ENCODE measurements around the gene MEGF11. TPM values are rescaled to one million over a fixed set of nuclear protein-coding genes. Genes with fewer than 3 reads are reported as not detected.

The MEGF11 gene
- total RNA-seq, 2 donors from 2014 or later, result not detected

DNA sequence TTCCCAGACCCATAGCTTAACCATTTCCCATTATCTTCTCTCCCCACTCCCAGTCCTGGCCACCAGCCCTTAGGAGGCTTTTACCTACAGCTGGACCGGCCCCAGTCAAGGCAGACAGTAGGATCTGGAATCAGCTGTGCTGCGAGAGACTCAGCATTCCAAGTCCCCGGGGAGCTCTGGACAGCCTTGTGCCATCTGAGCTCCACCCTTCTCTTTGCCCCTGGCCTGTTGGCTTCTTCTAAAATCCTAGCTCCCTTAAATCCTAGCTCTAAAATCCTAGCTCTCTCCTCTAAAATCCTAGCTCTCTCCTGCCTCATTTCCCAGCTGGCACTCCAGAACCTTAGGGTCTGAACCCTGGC lies 21.3 kb downstream of the MEGF11 start:
- DNase-seq, result no peak
- intact Hi-C loops (cut with DNase I), result no loop called here
- no peaks in the 10 kb centered on the region for H3K36me3 ChIP-seq (replicated peaks in 1 of 2; ENCODE audit: insufficient read depth in 1 of 2, low read depth in 2 of 2)
- H3K4me3 ChIP-seq, result no peak overlapping the region
- no peaks in the 10 kb centered on the region for H3K4me1 ChIP-seq
- no peaks in the 10 kb centered on the region for H3K9me3 ChIP-seq
- 52 to 76% methylated on average over 3 of the region's 3 CpGs for WGBS, 2 donors
- no peaks in the 10 kb centered on the region for H3K27me3 ChIP-seq
- no peak overlapping the region for H3K27ac ChIP-seq
- ATAC-seq, result no peak
- TF ChIP-seq POLR2A (IDR thresholded peaks at IDR 0.05), result no peak

DNA sequence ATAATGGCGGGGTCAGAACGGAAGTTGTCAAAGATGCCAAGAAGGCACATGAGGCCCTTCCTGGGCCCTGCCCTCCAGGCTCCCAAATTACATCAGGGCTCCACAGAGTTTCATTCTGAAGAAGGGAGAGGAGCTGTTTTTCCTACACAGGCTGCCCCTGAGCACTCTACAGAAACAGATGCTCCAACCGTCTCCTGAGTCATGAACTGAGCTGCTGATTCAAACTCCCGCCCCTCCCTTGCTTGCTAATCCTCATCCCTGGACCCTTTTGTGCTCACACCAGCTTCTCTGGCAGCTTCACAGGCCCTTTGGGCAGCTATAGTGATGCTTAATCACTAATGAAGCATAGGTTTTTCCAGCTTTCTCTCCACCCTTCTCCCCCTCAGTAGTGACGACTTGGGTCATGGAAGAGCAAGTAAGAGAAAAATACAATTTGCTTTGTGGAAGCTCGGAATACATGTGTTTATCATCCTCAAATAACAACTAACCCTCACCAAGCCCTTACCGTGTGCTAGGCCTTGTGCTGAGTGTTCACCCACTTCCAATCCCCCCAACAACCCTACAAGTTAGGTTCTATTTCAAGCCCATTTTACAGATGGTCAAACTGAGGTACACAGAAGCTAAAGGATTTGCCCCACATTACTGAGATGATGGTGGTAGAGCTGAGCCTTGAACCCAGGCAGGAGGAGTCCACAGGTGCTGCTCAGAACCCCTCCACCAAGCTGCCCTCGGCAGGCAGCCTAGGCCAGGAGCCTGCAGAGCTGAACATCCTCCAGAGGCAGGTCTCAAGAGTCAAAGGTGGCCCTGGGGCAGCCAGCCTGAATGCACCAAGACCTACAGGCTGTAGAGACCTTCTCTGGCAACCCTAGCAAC lies 21.9 kb downstream of the MEGF11 start:
- no peak for TF ChIP-seq POLR2A (IDR thresholded peaks at IDR 0.05)
- WGBS, 2 donors, result 80 to 90% methylated on average over 7 to 8 of the region's 8 CpGs
- ATAC-seq, result no peak
- no peaks in the 10 kb centered on the region for H3K36me3 ChIP-seq (replicated peaks in 1 of 2; ENCODE audit: insufficient read depth in 1 of 2, low read depth in 2 of 2)
- H3K9me3 ChIP-seq, result no peaks in the 10 kb centered on the region
- no peaks in the 10 kb centered on the region for H3K4me1 ChIP-seq
- intact Hi-C loops (cut with DNase I), result no loop called here
- H3K27me3 ChIP-seq, result no peaks in the 10 kb centered on the region
- no peak for DNase-seq
- no peak overlapping the region for H3K27ac ChIP-seq
- H3K4me3 ChIP-seq, result no peak overlapping the region

DNA sequence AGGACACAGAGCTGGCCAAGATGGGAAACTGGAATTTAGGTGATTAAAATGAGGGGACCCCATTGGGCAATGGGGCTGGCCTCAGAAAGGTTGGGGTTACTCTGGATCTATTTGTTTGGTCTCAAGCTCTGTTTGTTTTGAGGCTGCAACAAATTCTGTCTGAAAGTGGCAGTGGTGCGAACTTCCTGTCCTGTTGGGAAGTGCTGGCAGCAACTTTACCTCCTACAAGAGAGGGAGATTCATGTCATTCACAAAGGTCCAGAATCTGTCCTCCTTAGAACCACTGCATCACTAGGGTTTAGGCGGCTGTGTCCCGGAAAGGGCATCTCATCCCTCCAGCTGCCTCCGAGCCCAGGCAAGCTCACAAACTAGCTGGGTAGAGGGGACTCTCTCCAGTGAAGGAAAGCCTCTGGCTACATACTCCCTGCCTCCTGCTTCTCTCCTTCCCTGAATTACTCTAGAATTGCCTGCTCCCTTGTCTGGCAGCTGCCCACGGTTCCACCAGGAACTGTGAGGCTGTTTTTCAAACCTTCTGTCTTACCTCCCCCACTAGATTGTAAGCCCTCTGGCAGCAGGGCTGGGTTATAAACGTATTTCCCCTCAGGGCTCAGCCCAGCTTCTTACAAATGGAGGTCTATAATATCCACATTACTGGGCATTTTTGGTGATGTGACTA lies 23.6 kb downstream of the MEGF11 start:
- intact Hi-C loops (cut with DNase I), result no loop called here
- no peak for TF ChIP-seq POLR2A (IDR thresholded peaks at IDR 0.05)
- TF ChIP-seq, protein P1, sequence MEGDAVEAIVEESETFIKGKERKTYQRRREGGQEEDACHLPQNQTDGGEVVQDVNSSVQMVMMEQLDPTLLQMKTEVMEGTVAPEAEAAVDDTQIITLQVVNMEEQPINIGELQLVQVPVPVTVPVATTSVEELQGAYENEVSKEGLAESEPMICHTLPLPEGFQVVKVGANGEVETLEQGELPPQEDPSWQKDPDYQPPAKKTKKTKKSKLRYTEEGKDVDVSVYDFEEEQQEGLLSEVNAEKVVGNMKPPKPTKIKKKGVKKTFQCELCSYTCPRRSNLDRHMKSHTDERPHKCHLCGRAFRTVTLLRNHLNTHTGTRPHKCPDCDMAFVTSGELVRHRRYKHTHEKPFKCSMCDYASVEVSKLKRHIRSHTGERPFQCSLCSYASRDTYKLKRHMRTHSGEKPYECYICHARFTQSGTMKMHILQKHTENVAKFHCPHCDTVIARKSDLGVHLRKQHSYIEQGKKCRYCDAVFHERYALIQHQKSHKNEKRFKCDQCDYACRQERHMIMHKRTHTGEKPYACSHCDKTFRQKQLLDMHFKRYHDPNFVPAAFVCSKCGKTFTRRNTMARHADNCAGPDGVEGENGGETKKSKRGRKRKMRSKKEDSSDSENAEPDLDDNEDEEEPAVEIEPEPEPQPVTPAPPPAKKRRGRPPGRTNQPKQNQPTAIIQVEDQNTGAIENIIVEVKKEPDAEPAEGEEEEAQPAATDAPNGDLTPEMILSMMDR (IDR thresholded peaks at IDR 0.05), result no peak
- Histone ChIP-seq H3K4me3 (no peak overlapping the region), H3K27me3 (no peaks in the 10 kb centered on the region), H3K9me3 (no peaks in the 10 kb centered on the region), H3K36me3 (replicated peaks in 1 of 2; ENCODE audit: insufficient read depth in 1 of 2, low read depth in 2 of 2) (no peaks in the 10 kb centered on the region), H3K4me1 (no peaks in the 10 kb centered on the region), H3K27ac (no peak overlapping the region)
- DNase-seq (no peak), ATAC-seq (no peak)
- WGBS, 2 donors, result 54 to 72% methylated on average over 6 of the region's 6 CpGs

DNA sequence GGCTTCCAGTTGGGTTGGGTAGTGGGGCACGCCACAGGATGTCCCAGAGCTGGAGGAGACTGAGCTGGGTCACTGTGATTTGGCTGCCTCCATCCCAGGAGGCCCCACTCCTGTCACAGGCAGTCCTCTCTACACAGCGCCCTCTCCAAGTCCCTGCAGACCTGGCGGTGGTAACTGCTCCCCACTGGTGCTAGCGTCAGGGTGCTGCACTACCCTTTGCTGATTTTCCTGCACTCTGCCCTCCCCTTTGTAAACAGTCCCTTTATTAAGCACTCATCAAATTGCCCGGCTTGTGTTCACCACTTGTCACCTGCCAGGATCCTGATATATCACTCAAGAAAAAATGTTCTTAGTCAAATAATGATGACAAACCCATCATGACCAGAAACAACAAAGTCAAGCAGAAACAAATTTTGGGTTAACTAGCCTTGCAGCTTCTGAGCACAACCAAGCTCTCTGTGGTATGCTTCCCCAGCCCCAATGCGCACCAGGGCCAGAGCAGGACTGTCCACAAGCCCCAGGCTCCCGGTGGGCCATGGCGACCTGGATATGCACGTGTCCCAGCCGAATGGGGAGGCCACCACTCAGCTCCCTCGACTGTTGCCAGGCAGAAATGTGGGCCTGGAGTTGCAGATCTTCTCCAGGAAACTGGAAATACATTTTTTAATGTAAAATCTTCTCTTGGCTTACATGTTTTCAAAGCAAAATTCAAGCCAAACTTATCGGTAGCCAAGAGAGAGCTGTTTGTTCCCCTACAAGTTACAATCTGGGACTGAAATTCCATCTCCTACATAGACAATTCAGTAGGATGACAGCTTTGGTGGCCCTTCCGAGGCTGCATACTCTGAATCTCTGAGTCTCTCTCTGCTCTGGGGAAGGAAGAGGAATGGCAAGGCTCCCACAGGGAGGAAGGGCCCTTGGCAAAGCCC lies 24.5 kb downstream of the MEGF11 start:
- H3K27me3 ChIP-seq, result no peaks in the 10 kb centered on the region
- no peak overlapping the region for H3K27ac ChIP-seq
- H3K4me3 ChIP-seq, result no peak overlapping the region
- 80 to 92% methylated on average over 12 to 13 of the region's 13 CpGs for WGBS, 2 donors
- H3K4me1 ChIP-seq, result no peaks in the 10 kb centered on the region
- DNase-seq (no peak), ATAC-seq (no peak)
- H3K36me3 ChIP-seq (replicated peaks in 1 of 2; ENCODE audit: insufficient read depth in 1 of 2, low read depth in 2 of 2), result no peaks in the 10 kb centered on the region
- no peaks in the 10 kb centered on the region for H3K9me3 ChIP-seq
- no peak for TF ChIP-seq POLR2A (IDR thresholded peaks at IDR 0.05)
- TF ChIP-seq, protein P1 (IDR thresholded peaks at IDR 0.05), result no peak
- intact Hi-C loops (cut with DNase I), result no loop called here

DNA sequence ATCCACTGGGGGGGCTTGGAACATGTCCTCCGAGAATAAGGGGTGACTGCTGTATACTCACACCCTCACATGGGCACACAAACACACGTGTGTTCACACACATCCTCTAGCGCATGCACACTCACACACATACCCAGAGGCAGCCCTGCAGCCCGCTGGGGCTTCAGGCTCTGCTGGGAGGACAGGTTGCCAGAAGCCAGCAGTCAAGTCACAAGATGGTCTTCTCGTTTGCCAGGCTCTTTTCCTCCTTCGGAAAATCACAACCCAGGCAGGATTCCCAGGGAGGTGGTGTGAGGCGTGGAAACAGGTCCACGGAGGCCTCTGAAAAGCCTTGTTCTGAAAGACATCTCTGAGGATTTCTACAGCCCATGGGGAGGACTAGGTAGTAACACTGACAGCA lies 26.8 kb downstream of the MEGF11 start:
- intact Hi-C loops (cut with DNase I), result no loop called here
- WGBS, 2 donors, result 77 to 87% methylated on average over 8 of the region's 8 CpGs
- H3K9me3 ChIP-seq, result no peaks in the 10 kb centered on the region
- H3K36me3 ChIP-seq (replicated peaks in 1 of 2; ENCODE audit: insufficient read depth in 1 of 2, low read depth in 2 of 2), result no peaks in the 10 kb centered on the region
- no peaks in the 10 kb centered on the region for H3K4me1 ChIP-seq
- no peak overlapping the region for H3K27ac ChIP-seq
- DNase-seq (no peak), ATAC-seq (no peak)
- no peak overlapping the region for H3K4me3 ChIP-seq
- H3K27me3 ChIP-seq, result no peaks in the 10 kb centered on the region
- TF ChIP-seq, protein P1 (IDR thresholded peaks at IDR 0.05), result no peak
- TF ChIP-seq POLR2A (IDR thresholded peaks at IDR 0.05), result no peak
